ENCODE results near the gene MYRIP.

MYRIP gene

GRCh38 chr3:40102182-40102581 is 292.8 kb downstream of the MYRIP start:
- H3K27ac Mint-ChIP-seq, result no peak overlapping the region
- no peak overlapping the region for H3K4me3 Mint-ChIP-seq
- no peaks in the 10 kb centered on the region for H3K36me3 Mint-ChIP-seq (ENCODE audit: low read depth)
- TF ChIP-seq, protein P1, sequence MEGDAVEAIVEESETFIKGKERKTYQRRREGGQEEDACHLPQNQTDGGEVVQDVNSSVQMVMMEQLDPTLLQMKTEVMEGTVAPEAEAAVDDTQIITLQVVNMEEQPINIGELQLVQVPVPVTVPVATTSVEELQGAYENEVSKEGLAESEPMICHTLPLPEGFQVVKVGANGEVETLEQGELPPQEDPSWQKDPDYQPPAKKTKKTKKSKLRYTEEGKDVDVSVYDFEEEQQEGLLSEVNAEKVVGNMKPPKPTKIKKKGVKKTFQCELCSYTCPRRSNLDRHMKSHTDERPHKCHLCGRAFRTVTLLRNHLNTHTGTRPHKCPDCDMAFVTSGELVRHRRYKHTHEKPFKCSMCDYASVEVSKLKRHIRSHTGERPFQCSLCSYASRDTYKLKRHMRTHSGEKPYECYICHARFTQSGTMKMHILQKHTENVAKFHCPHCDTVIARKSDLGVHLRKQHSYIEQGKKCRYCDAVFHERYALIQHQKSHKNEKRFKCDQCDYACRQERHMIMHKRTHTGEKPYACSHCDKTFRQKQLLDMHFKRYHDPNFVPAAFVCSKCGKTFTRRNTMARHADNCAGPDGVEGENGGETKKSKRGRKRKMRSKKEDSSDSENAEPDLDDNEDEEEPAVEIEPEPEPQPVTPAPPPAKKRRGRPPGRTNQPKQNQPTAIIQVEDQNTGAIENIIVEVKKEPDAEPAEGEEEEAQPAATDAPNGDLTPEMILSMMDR (IDR thresholded peaks at IDR 0.05; ENCODE audit: unreplicated experiment in 3 of 3), result no peak
- H3K9me3 Mint-ChIP-seq, result peaks cover 9% of the 10 kb centered on the region
- peaks cover 5% of the 10 kb centered on the region for H3K4me1 Mint-ChIP-seq
- peaks cover 3% of the 10 kb centered on the region for H3K27me3 Mint-ChIP-seq (ENCODE audit: low read depth)

DNA sequence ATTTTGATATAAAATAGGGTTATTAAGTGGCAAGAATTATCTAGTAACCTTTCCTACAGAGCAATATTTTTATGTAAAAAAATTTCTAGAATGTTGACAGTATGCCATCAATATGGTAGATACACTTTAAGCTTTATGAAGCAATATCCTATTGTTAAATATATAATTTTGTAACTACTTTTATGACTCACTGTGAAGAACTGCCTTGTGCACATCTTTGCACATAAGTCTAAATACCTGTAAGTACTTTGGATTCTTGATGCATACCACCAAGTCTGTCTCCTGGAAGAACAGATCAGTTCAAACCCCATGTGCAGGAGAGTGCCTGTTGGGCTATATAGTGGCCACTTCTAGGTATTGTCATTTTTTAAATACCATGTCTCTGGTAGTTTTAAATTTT is 294.4 kb downstream of the MYRIP start:
- H3K4me1 Mint-ChIP-seq, result no peaks in the 10 kb centered on the region
- H3K36me3 Mint-ChIP-seq (ENCODE audit: low read depth), result no peaks in the 10 kb centered on the region
- no peak overlapping the region for H3K27ac Mint-ChIP-seq
- TF ChIP-seq, protein P1 (IDR thresholded peaks at IDR 0.05; ENCODE audit: unreplicated experiment in 3 of 3), result no peak
- peaks cover 9% of the 10 kb centered on the region for H3K9me3 Mint-ChIP-seq
- H3K4me3 Mint-ChIP-seq, result no peak overlapping the region
- no peaks in the 10 kb centered on the region for H3K27me3 Mint-ChIP-seq (ENCODE audit: low read depth)

DNA sequence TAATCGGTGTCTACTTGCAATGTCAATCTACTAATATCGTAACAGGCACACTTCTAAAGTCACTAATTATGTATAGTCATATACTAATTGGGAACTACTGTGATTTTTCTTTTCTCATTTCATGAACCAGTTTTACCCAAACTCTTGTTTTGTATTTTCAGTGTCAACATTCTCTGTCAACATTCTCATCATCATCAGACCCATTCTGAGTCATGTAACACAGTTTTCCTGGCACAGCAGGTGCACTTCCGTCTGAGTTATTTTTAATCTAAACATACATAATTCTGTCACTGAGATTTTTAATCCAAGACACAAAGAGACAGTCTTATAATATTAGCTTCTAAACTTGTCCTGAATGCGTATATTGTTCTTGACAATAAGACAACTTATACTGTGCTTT is 295.0 kb downstream of the MYRIP start:
- TF ChIP-seq, protein P1 (IDR thresholded peaks at IDR 0.05; ENCODE audit: unreplicated experiment in 3 of 3), result no peak
- peaks cover 9% of the 10 kb centered on the region for H3K9me3 Mint-ChIP-seq
- H3K27ac Mint-ChIP-seq, result no peak overlapping the region
- H3K4me1 Mint-ChIP-seq, result no peaks in the 10 kb centered on the region
- no peak overlapping the region for H3K4me3 Mint-ChIP-seq
- H3K27me3 Mint-ChIP-seq (ENCODE audit: low read depth), result no peaks in the 10 kb centered on the region
- H3K36me3 Mint-ChIP-seq (ENCODE audit: low read depth), result no peaks in the 10 kb centered on the region

DNA sequence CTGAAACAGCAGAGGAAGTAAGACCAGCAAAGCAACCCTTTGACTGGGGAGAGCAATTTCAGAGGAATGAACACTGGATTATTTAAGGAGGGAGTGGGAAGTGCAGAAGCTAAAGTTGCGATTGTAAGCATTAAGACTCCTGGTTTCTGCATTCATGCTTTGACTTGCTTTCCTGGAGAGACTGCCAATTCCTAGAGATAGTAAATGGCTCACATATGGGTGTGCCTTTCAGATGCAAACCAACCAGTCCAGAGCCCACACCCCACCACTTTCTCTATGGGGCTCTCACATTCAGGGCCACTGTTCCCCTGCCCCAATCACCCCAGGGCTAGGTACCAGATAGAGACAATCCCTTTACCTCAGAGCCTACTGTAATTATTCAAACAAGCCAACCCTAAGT is 299.2 kb downstream of the MYRIP start:
- TF ChIP-seq, protein P1 (IDR thresholded peaks at IDR 0.05; ENCODE audit: unreplicated experiment in 3 of 3), result no peak
- peaks cover 6% of the 10 kb centered on the region for H3K27me3 Mint-ChIP-seq (ENCODE audit: low read depth)
- no peak overlapping the region for H3K4me3 Mint-ChIP-seq
- no peaks in the 10 kb centered on the region for H3K4me1 Mint-ChIP-seq
- no peaks in the 10 kb centered on the region for H3K9me3 Mint-ChIP-seq
- no peak overlapping the region for H3K27ac Mint-ChIP-seq
- no peaks in the 10 kb centered on the region for H3K36me3 Mint-ChIP-seq (ENCODE audit: low read depth)

- Mint-ChIP-seq H3K36me3 (ENCODE audit: low read depth) (no peaks in the 10 kb centered on the region), H3K27ac (no peak overlapping the region), H3K4me3 (no peak overlapping the region), H3K4me1 (peaks cover 4% of the 10 kb centered on the region), H3K9me3 (no peaks in the 10 kb centered on the region), H3K27me3 (ENCODE audit: low read depth) (peaks cover 6% of the 10 kb centered on the region)
- TF ChIP-seq, protein P1 (IDR thresholded peaks at IDR 0.05; ENCODE audit: unreplicated experiment in 3 of 3), result peak; percentile 8 to 28 (median 12)
Measured at GRCh38 chr3:40109641-40110490, 300.5 kb downstream of the MYRIP start.
